Measurements from ENCODE around the gene CD300A. TPM values are rescaled to one million over a fixed set of nuclear protein-coding genes. Genes with fewer than 3 reads are reported as not detected.
"Not testable (repeated sequence)": the region's sequence is repeated elsewhere in the genome, so short reads cannot be mapped to it uniquely, and the experiment has no call there.

The CD300A gene
- total RNA-seq, 1 donor = not detected

- DNase-seq (ENCODE audit: low read depth) = no peak
- no peak overlapping the region for H3K4me3 ChIP-seq (ENCODE audit: low read depth, low read length)
- TF ChIP-seq, protein P1, sequence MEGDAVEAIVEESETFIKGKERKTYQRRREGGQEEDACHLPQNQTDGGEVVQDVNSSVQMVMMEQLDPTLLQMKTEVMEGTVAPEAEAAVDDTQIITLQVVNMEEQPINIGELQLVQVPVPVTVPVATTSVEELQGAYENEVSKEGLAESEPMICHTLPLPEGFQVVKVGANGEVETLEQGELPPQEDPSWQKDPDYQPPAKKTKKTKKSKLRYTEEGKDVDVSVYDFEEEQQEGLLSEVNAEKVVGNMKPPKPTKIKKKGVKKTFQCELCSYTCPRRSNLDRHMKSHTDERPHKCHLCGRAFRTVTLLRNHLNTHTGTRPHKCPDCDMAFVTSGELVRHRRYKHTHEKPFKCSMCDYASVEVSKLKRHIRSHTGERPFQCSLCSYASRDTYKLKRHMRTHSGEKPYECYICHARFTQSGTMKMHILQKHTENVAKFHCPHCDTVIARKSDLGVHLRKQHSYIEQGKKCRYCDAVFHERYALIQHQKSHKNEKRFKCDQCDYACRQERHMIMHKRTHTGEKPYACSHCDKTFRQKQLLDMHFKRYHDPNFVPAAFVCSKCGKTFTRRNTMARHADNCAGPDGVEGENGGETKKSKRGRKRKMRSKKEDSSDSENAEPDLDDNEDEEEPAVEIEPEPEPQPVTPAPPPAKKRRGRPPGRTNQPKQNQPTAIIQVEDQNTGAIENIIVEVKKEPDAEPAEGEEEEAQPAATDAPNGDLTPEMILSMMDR (IDR thresholded peaks at IDR 0.05; ENCODE audit: insufficient read depth, low read length) = no peak
Measured at GRCh38 chr17:74499992-74500391, 33.6 kb downstream of the CD300A start.

- TF ChIP-seq, protein P1 (IDR thresholded peaks at IDR 0.05; ENCODE audit: insufficient read depth, low read length) = no peak
- no peak overlapping the region for H3K4me3 ChIP-seq (ENCODE audit: low read depth, low read length)
- DNase-seq (ENCODE audit: low read depth) = no peak
Measured at GRCh38 chr17:74502861-74503260, 36.4 kb downstream of the CD300A start.

DNA sequence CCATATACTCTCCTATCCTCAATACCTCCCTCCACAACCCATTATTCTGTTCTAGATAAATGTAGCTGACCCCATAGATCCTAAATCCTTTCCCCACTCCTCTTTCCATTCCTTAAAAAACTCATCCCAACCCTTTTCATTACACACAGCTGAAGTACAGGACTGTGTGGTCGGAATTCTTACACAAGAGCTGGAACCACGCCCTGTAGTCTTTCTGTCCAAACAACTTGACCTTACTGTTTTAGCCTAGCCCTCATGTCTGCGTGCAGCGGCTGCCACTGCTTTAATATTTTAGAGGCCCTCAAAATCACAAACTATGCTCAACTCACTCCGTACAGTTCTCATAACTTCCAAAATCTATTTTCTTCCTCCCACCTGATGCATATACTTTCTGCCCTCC is 37.5 kb downstream of the CD300A start:
- H3K4me3 ChIP-seq (ENCODE audit: low read depth, low read length) = not testable (repeated sequence)
- peak; percentile 17 for DNase-seq (ENCODE audit: low read depth)

DNA sequence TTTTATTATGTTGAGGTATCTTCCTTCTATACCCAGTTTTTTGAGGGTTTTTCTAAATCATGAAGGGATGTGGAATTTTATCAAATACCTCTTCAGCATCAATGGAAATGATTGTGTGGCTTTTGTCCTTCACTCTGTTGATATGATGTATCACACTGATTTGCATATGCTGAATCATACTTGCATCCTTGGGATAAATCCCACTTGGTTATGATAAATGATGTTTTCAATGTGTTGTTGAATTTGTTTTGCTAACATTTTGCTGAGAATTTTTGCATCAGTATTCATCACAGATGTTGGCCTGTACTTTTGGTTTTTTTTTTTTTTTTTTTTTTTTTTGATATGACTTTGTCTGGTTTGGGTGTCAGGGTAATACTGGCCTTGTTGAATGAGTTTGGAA is 41.7 kb downstream of the CD300A start:
- TF ChIP-seq, protein P1 (IDR thresholded peaks at IDR 0.05; ENCODE audit: insufficient read depth, low read length) = no peak
- DNase-seq (ENCODE audit: low read depth) = no peak
- no peak overlapping the region for H3K4me3 ChIP-seq (ENCODE audit: low read depth, low read length)

DNA sequence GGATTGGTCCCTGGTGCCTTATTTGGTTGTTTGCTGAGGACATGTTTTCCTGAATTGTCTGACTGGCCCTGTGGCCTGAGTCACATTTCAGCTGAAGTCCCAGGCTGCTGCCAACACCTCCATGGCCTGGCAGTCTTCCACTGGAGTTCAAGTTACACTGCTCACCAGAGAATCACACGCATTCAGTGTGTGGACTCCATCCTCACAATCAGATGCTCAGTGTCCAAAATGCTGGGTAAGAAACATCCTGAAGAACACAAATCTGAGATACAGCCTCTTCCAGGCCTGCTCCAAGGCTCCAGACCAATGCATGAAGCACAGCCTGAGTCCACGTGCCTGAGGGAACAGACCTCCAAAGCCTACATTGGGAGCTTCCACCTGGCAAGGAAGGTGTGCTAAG is 45.6 kb downstream of the CD300A start:
- DNase-seq (ENCODE audit: low read depth) = peak; percentile 45
- TF ChIP-seq, protein P1 (IDR thresholded peaks at IDR 0.05; ENCODE audit: insufficient read depth, low read length) = no peak
- H3K4me3 ChIP-seq (ENCODE audit: low read depth, low read length) = no peak overlapping the region

- TF ChIP-seq, protein P1 (IDR thresholded peaks at IDR 0.05; ENCODE audit: insufficient read depth, low read length) = no peak
- H3K4me3 ChIP-seq (ENCODE audit: low read depth, low read length) = no peak overlapping the region
- DNase-seq (ENCODE audit: low read depth) = peak; percentile 18
Measured at GRCh38 chr17:74512624-74513091, 46.2 kb downstream of the CD300A start.

DNA sequence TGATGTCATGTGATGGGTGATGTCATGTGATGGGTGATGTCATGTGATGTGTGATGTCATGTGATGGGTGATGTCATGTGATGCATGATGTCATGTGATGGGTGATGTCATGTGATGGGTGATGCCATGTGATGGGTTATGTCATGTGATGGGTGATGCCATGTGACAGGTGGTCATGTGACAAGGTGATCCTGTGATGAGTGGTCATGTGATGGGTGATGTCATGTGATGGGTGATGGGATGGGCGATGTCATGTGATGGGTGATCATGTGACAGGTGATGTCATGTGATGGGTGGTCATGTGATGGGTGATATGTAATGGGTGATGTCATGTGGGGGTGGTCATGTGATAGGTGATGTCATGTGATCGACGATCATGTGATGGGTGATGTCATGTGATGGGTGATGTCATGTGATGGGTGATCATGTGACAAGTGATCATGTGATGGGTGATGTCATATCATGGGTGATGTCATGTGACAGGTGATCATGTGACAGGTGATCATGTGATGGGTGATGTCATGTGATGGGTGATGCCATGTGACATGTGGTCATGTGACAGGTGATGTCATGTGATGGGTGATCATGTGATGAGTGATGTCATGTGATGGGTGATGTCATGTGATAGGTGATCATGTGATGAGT is 47.7 kb downstream of the CD300A start:
- DNase-seq (ENCODE audit: low read depth) = peak; percentile 34
- no peak overlapping the region for H3K4me3 ChIP-seq (ENCODE audit: low read depth, low read length)
- TF ChIP-seq, protein P1 (IDR thresholded peaks at IDR 0.05; ENCODE audit: insufficient read depth, low read length) = no peak
